ENCODE data around the gene AUNIP. TPM values are rescaled to one million over a fixed set of nuclear protein-coding genes. Genes with fewer than 3 reads are reported as not detected.
A peak's percentile ranks its signal among the peaks of the same experiment; 100 is the strongest.

The AUNIP gene
- total RNA-seq, 1 experiment from 2014 or later: 15.8 TPM

- DNase-seq (ENCODE audit: low read depth): peak; percentile 51
These were observed 48.6 kb downstream of the AUNIP start for GRCh38 chr1:25810341-25811299.

- no peak for DNase-seq (ENCODE audit: low read depth)
These were observed 49.3 kb downstream of the AUNIP start for GRCh38 chr1:25809929-25810328.

GRCh38 chr1:25809283-25809926, 49.9 kb downstream of the AUNIP start:
- no peak for DNase-seq (ENCODE audit: low read depth)

GRCh38 chr1:25808481-25809244, 50.6 kb downstream of the AUNIP start:
- DNase-seq (ENCODE audit: low read depth): no peak

- no peak for DNase-seq (ENCODE audit: low read depth)
These were observed 51.5 kb downstream of the AUNIP start for GRCh38 chr1:25807480-25808390.

- DNase-seq (ENCODE audit: low read depth): no peak
These were observed 52.8 kb downstream of the AUNIP start for GRCh38 chr1:25806418-25806817.

- DNase-seq (ENCODE audit: low read depth): no peak
These were observed 53.4 kb downstream of the AUNIP start for GRCh38 chr1:25805863-25806225.

- no peak for DNase-seq (ENCODE audit: low read depth)
These were observed 54.0 kb downstream of the AUNIP start for GRCh38 chr1:25804964-25805862.

- no peak for DNase-seq (ENCODE audit: low read depth)
These were observed 54.9 kb downstream of the AUNIP start for GRCh38 chr1:25804244-25804963.

GRCh38 chr1:25803368-25803767, 55.9 kb downstream of the AUNIP start:
- no peak for DNase-seq (ENCODE audit: low read depth)

GRCh38 chr1:25802915-25803314, 56.3 kb downstream of the AUNIP start:
- no peak for DNase-seq (ENCODE audit: low read depth)

GRCh38 chr1:25800703-25801377, 58.4 kb downstream of the AUNIP start:
- DNase-seq (ENCODE audit: low read depth): no peak

GRCh38 chr1:25799935-25800702, 59.1 kb downstream of the AUNIP start, which contains the start of gene SELENON:
Gene SELENON (plus strand): TSS chr1:25800193. CDS start chr1:25800231, 38 bp downstream.
- DNase-seq (ENCODE audit: low read depth): peak; percentile 54

GRCh38 chr1:25799352-25799934, 59.8 kb downstream of the AUNIP start:
- no peak for DNase-seq (ENCODE audit: low read depth)

- DNase-seq (ENCODE audit: low read depth): no peak
These were observed 60.4 kb downstream of the AUNIP start for GRCh38 chr1:25798666-25799351.

- DNase-seq (ENCODE audit: low read depth): no peak
These were observed 61.3 kb downstream of the AUNIP start for GRCh38 chr1:25797939-25798338.

Measured in HT1080 (cell line).